Measurements from ENCODE around the gene MYZAP. TPM values are rescaled to one million over a fixed set of nuclear protein-coding genes. Genes with fewer than 3 reads are reported as not detected.
A peak's percentile ranks its signal among the peaks of the same experiment; 100 is the strongest.

Gene MYZAP
- total and polyA plus RNA-seq, 2 donors from 2014 or later = 3.3 to 6.1 TPM

DNA sequence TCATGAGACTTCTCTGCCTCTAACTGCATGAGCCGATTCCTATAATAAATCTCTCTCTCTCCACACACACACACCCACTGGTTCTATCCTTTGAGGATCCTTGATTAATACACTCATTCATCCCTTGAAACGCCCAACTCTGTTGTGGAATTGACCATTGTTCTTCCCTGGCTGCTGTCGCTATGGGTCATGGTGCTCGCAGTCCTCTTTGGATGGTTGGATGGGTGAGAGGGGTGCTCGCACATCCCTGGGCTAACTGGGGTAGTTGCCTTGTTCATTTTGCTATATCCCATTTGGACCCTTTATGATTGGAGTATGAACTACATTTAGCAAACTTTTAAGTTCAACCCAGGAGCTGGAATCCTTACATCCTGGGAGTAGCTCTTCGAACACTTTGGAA, 33.9 kb upstream of the MYZAP start:
- no peak overlapping the region for H3K27ac ChIP-seq (ENCODE audit: low read depth in 2 of 2, low read length in 2 of 2)
- FAIRE-seq = no peak
- no peak for TF ChIP-seq CTCF (IDR thresholded peaks at IDR 0.05; ENCODE audit: borderline replicate concordance, extremely low read depth, insufficient read depth)
- no peaks in the 10 kb centered on the region for H3K9me3 ChIP-seq (ENCODE audit: control insufficient read depth in 2 of 3, insufficient read depth in 1 of 3, low read length in 3 of 3)
- peaks cover 0 to 4% (median 2%) of the 10 kb centered on the region in 3 donors for H3K36me3 ChIP-seq (ENCODE audit: control insufficient read depth in 2 of 3, insufficient read depth in 3 of 3, low read length in 3 of 3)
- no peak overlapping the region for H3K9ac ChIP-seq (ENCODE audit: low read length in 3 of 3)
- peaks cover 4 to 27% (median 24%) of the 10 kb centered on the region in 3 donors for H3K4me1 ChIP-seq (ENCODE audit: control insufficient read depth in 2 of 3, insufficient read depth in 2 of 3, low read depth in 1 of 3, low read length in 3 of 3)
- H3K27me3 ChIP-seq (ENCODE audit: control insufficient read depth, insufficient read depth, low read length) = no peaks in the 10 kb centered on the region
- intact Hi-C loops (cut with DNase I) = no loop called here
- H3K4me3 ChIP-seq (ENCODE audit: low read length in 3 of 3) = no peak overlapping the region
- DNase-seq = peak in 1 of 5 donors; percentile 15

DNA sequence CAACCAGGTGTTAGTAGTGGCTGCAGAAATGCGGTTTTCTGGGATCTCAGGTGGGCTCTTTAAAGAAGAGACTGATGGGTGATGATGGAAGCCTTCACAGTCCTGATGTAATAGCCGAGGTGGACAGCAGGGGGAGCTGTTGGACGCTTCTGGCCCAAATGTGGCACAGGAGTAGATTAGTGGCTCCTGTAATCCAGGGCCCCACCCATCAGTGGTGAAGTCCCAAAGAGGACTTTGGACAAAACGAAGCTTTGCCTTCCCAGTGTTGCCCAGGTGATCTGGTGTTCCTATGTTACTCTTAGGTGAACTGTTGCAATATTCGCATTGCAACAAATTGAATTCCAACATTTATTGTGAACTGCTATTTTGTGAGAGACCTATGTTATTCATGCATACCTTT, 31.8 kb upstream of the MYZAP start:
- H3K4me3 ChIP-seq (ENCODE audit: low read length in 3 of 3) = no peak overlapping the region
- H3K9me3 ChIP-seq (ENCODE audit: control insufficient read depth in 2 of 3, insufficient read depth in 1 of 3, low read length in 3 of 3) = no peaks in the 10 kb centered on the region
- intact Hi-C loops (cut with DNase I) = no loop called here
- no peaks in the 10 kb centered on the region for H3K27me3 ChIP-seq (ENCODE audit: control insufficient read depth, insufficient read depth, low read length)
- peak; percentile 88 for TF ChIP-seq CTCF (IDR thresholded peaks at IDR 0.05; ENCODE audit: borderline replicate concordance, extremely low read depth, insufficient read depth)
- H3K27ac ChIP-seq (ENCODE audit: low read depth in 2 of 2, low read length in 2 of 2) = no peak overlapping the region
- no peaks in the 10 kb centered on the region for H3K36me3 ChIP-seq (ENCODE audit: control insufficient read depth in 2 of 3, insufficient read depth in 3 of 3, low read length in 3 of 3)
- DNase-seq (peak in 3 of 5 donors; percentile 51 to 70 (median 59)), FAIRE-seq (no peak)
- no peak overlapping the region for H3K9ac ChIP-seq (ENCODE audit: low read length in 3 of 3)
- H3K4me1 ChIP-seq (ENCODE audit: control insufficient read depth in 2 of 3, insufficient read depth in 2 of 3, low read depth in 1 of 3, low read length in 3 of 3) = peaks cover 4 to 9% (median 4%) of the 10 kb centered on the region in 3 donors

DNA sequence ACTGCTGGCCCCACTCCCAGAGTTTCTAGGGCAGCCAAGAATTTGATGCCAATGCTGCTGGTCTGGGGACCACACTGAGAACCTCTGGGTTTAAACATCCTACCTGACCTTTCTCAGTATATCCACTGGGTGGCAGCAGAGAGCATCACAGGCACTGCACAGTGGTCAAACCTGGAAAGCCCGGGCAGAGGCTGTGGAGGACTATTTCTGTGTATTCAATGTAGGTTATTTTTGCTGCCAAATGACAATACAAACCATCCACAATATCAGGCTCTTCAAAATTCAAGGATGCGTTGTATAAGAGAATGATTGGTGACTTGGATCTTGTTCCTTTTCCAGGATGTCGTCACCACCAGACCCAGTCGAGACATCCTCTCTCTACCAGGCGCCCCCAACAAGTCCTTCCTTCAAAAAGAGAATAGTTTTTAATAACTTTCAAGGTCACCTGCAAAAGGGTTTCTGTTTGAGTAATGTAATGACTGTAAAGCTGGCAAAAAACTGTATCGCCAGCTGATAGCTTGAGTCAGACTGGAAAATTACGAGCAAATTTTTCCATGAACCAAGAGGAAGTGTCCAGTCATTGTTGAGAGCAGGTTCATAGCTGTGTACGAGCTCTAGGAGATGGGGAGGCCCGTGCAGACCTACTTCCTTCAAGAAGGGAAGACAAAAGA, 30.5 kb upstream of the MYZAP start:
- FAIRE-seq = no peak
- no peaks in the 10 kb centered on the region for H3K4me1 ChIP-seq (ENCODE audit: control insufficient read depth in 2 of 3, insufficient read depth in 2 of 3, low read depth in 1 of 3, low read length in 3 of 3)
- peak overlapping the region in 1 of 3 donors; percentile 20 for H3K9ac ChIP-seq (ENCODE audit: low read length in 3 of 3)
- H3K27me3 ChIP-seq (ENCODE audit: control insufficient read depth, insufficient read depth, low read length) = no peaks in the 10 kb centered on the region
- intact Hi-C loops (cut with DNase I) = no loop called here
- no peak overlapping the region for H3K27ac ChIP-seq (ENCODE audit: low read depth in 2 of 2, low read length in 2 of 2)
- H3K36me3 ChIP-seq (ENCODE audit: control insufficient read depth in 2 of 3, insufficient read depth in 3 of 3, low read length in 3 of 3) = no peaks in the 10 kb centered on the region
- DNase-seq = peak; percentile 77 to 91 (median 79)
- no peaks in the 10 kb centered on the region for H3K9me3 ChIP-seq (ENCODE audit: control insufficient read depth in 2 of 3, insufficient read depth in 1 of 3, low read length in 3 of 3)
- H3K4me3 ChIP-seq (ENCODE audit: low read length in 3 of 3) = no peak overlapping the region
- TF ChIP-seq CTCF (IDR thresholded peaks at IDR 0.05; ENCODE audit: borderline replicate concordance, extremely low read depth, insufficient read depth) = peak; percentile 88
